Stomach (tissue), 9 donors: Measurements from ENCODE around the gene TNK2. TPM values are rescaled to one million over a fixed set of nuclear protein-coding genes. Genes with fewer than 3 reads are reported as not detected.
"Not testable (repeated sequence)": the region's sequence is repeated elsewhere in the genome, so short reads cannot be mapped to it uniquely, and the experiment has no call there.

Source experiments
- DNase-seq, 2 donors: peaks; one replicate each; pipeline versions ENCODE4 v3.0.0 to v3.0.0-alpha.2; 2013 to 2019
- H3K27ac ChIP-seq, 5 donors: fragments of 200-600 bp in 4 of 5; sonication (generic) in 4 of 5; one replicate each; pipeline ENCODE4 v1.5.1; 2013 to 2019; ENCODE audit warnings: mild to moderate bottlenecking in 1 of 5, moderate library complexity in 1 of 5
- H3K27me3 ChIP-seq, 3 donors: fragments of 200-600 bp; sonication (generic); one replicate each; pipeline ENCODE4 v1.5.1; 2017 to 2019; ENCODE audit warnings: mixed run types in 1 of 3
- H3K36me3 ChIP-seq, 4 donors: fragments of 200-600 bp; sonication (generic); 1 replicate in 3 of 4; 2 replicates in 1 of 4; pipeline ENCODE4 v1.5.1; 2016 to 2019
- H3K4me1 ChIP-seq, 4 donors: fragments of 200-600 bp; sonication (generic); one replicate each; pipeline ENCODE4 v1.5.1; 2016 to 2019
- H3K4me3 ChIP-seq, 4 donors: fragments of 200-600 bp; sonication (generic) in 3 of 4; one replicate each; pipeline ENCODE4 v1.5.1; 2016 to 2019; ENCODE audit warnings: mild to moderate bottlenecking in 1 of 4
- H3K9me3 ChIP-seq, 4 donors: fragments of 200-600 bp; sonication (generic); one replicate each; pipeline ENCODE4 v1.5.1; 2016 to 2019
- EP300 ChIP-seq: sonication (generic); formaldehyde crosslinking; IDR thresholded peaks from one replicate; pipeline ENCODE4 v1.6.1; 2017; ENCODE audit warnings: antibody characterized with exemption
- POLR2A ChIP-seq, 4 donors: fragments of 450-650 bp; IDR thresholded peaks; one replicate each; pipeline ENCODE4 v1.6.1; 2016; ENCODE audit warnings: antibody characterized with exemption in 4 of 4, control low read depth in 2 of 4, mild to moderate bottlenecking in 1 of 4, moderate library complexity in 1 of 4
- POLR2AphosphoS5 ChIP-seq, 3 donors: sonication (generic); formaldehyde crosslinking; IDR thresholded peaks; one replicate each; pipeline ENCODE4 v1.6.1; 2016; ENCODE audit warnings: antibody characterized with exemption in 3 of 3
- WGBS, 5 donors: extraction: QIAGEN DNeasy Blood & Tissue Kit in 3 of 5; methylation state at CpG; one replicate each; pipeline versions ENCODE4 v1.1.5 to v1.1.7; 2013 to 2018; 5-methylcytosine and 5-hydroxymethylcytosine counted together
- intact Hi-C: fragments of 100-400 bp; cut with DNase I; formaldehyde crosslinking; loops from one replicate; pipeline ENCODE4 v1.15.1; 2023; ENCODE audit warnings: low total_unique reads
- polyA plus RNA-seq, 3 donors: library from polyadenylated mRNA; stranded (reverse); fragments of 200-250 nt; gene quantifications; one replicate each; pipeline ENCODE4 v1.2.3, GENCODE V29; 2013
- total RNA-seq, 5 donors: library from RNA; depleted of rRNA; stranded (reverse); fragments of >200 nt; gene quantifications; one replicate each; pipeline versions ENCODE4 v1.1.0 to v1.2.3, GENCODE V29; 2014 to 2016
- TF ChIP-seq, protein P1 (sequence below), 7 experiments: fragments of 450-650 bp in 4 of 7; fragments of 200-600 bp in 3 of 7; sonication (generic) in 3 of 7; IDR thresholded peaks; one replicate each; pipeline ENCODE4 v1.5.1; 2016 to 2019; ENCODE audit warnings: antibody characterized with exemption in 7 of 7, control low read depth in 2 of 7, mild to moderate bottlenecking in 1 of 7
- donor health status: healthy with polysubstance abuse.
- donor health status: Bipolar disorder and iron deficiency.
- donor health status: healthy.

TNK2 gene
- total and polyA plus RNA-seq, 8 donors, result 6.1 to 431 (median 38.6) TPM

- peak in 1 of 2 donors; percentile 57 for DNase-seq
- Histone ChIP-seq H3K4me1 (peaks cover 36 to 83% (median 42%) of the 10 kb centered on the region in 4 donors), H3K27ac (peak overlapping the region; percentile 19 to 85 (median 82)), H3K27me3 (no peaks in the 10 kb centered on the region), H3K9me3 (no peaks in the 10 kb centered on the region), H3K4me3 (peak overlapping the region; percentile 72 to 95 (median 80)), H3K36me3 (no peaks in the 10 kb centered on the region)
- WGBS, 5 donors, result 29 to 43% (median 38%) methylated on average over 17 of the region's 17 CpGs
- intact Hi-C loops, result loop anchor here (5.0 kb wide), 1 partner anchor 39 kb away; no protein-coding TSS in a partner anchor
- TF ChIP-seq, protein P1, sequence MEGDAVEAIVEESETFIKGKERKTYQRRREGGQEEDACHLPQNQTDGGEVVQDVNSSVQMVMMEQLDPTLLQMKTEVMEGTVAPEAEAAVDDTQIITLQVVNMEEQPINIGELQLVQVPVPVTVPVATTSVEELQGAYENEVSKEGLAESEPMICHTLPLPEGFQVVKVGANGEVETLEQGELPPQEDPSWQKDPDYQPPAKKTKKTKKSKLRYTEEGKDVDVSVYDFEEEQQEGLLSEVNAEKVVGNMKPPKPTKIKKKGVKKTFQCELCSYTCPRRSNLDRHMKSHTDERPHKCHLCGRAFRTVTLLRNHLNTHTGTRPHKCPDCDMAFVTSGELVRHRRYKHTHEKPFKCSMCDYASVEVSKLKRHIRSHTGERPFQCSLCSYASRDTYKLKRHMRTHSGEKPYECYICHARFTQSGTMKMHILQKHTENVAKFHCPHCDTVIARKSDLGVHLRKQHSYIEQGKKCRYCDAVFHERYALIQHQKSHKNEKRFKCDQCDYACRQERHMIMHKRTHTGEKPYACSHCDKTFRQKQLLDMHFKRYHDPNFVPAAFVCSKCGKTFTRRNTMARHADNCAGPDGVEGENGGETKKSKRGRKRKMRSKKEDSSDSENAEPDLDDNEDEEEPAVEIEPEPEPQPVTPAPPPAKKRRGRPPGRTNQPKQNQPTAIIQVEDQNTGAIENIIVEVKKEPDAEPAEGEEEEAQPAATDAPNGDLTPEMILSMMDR (IDR thresholded peaks at IDR 0.05), result no peak
- TF ChIP-seq POLR2A (IDR thresholded peaks at IDR 0.05) (no peak), POLR2AphosphoS5 (IDR thresholded peaks at IDR 0.05) (no peak), EP300 (no peak)
Measured at GRCh38 chr3:195905970-195906864, 2.1 kb downstream of the TNK2 start.

- Histone ChIP-seq H3K4me1 (peaks cover 32 to 85% (median 35%) of the 10 kb centered on the region in 4 donors), H3K27me3 (no peaks in the 10 kb centered on the region), H3K9me3 (no peaks in the 10 kb centered on the region), H3K36me3 (no peaks in the 10 kb centered on the region), H3K4me3 (no peak overlapping the region), H3K27ac (peak overlapping the region in 2 of 5 donors; percentile 29 to 80)
- 88 to 95% (median 92%) methylated on average over 4 of the region's 4 CpGs for WGBS, 5 donors
- no peak for TF ChIP-seq EP300
- no peak for TF ChIP-seq POLR2A (IDR thresholded peaks at IDR 0.05)
- TF ChIP-seq, protein P1 (IDR thresholded peaks at IDR 0.05), result no peak
- no peak for TF ChIP-seq POLR2AphosphoS5 (IDR thresholded peaks at IDR 0.05)
- intact Hi-C loops, result no loop called here
- no peak for DNase-seq
Measured at GRCh38 chr3:195904368-195904767, 4.0 kb downstream of the TNK2 start.

DNA sequence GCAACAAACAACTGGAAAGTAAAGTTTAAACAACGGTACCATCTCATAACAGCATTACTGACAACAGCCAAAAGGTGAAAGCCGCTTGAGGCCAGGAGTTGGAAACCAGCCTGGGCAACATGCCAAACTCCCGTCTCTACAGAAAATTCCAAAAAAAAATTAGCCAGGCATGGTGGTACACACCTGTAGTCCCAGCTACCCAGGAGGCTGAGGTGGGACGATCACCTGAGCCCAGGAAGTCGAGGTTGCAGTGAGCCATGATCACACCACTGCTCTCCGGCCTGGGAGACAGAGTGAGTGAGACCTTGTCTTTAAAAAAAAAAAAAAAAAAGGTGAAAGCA lies 4.4 kb downstream of the TNK2 start:
- WGBS, 5 donors, result 65 to 80% (median 75%) methylated on average over 6 of the region's 6 CpGs
- intact Hi-C loops, result no loop called here
- Histone ChIP-seq H3K9me3 (no peaks in the 10 kb centered on the region), H3K27me3 (no peaks in the 10 kb centered on the region), H3K36me3 (no peaks in the 10 kb centered on the region), H3K4me3 (no peak overlapping the region), H3K4me1 (peaks cover 32 to 85% (median 35%) of the 10 kb centered on the region in 4 donors), H3K27ac (peak overlapping the region in 2 of 5 donors; percentile 29 to 80)
- no peak for TF ChIP-seq POLR2A (IDR thresholded peaks at IDR 0.05)
- TF ChIP-seq POLR2AphosphoS5 (IDR thresholded peaks at IDR 0.05), result no peak
- no peak for TF ChIP-seq EP300
- TF ChIP-seq, protein P1 (IDR thresholded peaks at IDR 0.05), result no peak
- no peak for DNase-seq

DNA sequence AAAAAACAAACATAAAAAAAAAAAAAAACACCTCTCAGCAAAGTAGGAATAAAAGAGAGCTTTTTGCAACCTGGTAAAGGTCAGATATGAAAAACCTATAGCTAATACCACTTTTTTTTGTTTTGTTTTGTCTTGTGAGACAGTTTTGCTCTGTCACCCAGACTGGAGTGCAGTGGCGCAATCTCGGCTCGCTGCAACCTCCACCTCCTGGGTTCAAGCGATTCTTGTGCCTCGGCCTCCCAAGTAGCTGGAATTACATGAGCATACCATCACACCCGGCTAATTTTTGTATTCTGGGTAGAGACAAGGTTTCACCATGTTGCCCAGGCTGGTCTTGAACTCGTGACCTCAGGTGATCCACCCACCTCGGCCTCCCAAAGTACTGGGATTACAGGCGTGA lies 5.7 kb downstream of the TNK2 start:
- H3K4me1 ChIP-seq, result peaks cover 20 to 80% (median 25%) of the 10 kb centered on the region in 4 donors
- H3K27ac ChIP-seq, result peak overlapping the region in 2 of 5 donors; percentile 65 to 80
- DNase-seq, H3K9me3 ChIP-seq, H3K36me3 ChIP-seq, H3K4me3 ChIP-seq, intact Hi-C loops, H3K27me3 ChIP-seq: not testable (repeated sequence)
- WGBS, 5 donors, result 82 to 95% (median 89%) methylated on average over 9 of the region's 9 CpGs

DNA sequence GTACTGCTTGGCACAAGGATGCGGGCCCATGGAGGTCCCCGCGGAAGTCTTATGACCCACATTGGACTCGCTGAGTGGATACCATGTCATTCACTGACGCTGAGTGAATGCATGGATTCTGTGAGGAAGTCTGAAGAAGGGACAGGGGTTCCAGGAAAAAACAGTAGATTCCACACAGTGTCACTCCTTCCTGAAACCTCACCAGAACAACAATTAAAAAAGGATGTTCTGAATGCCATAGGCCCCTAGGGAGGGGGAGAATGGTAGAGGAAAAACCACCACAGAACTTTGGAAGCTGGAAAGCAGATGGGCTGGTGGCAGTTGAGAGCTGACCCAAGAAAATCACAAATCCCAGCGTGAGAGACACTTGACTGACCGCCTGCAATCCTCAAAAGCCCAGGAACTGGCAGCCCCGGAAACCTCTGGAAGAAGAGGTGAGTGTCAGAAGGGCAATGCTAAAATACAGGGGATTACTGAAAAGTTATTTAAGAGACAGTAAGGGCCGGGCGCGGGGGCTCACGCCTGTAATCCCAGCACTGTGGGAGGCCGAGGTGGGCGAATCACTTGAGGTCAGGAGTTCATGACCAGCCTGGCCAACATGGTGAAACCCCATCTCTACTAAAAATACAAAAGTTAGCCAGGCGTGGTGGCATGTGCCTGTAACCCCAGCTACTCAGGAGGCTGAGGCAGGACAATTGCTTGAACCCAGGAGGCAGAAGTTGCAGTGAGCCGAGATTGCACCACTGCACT lies 6.3 kb downstream of the TNK2 start:
- H3K4me3 ChIP-seq, H3K27me3 ChIP-seq, DNase-seq, H3K9me3 ChIP-seq, H3K36me3 ChIP-seq, intact Hi-C loops: not testable (repeated sequence)
- Histone ChIP-seq H3K27ac (peak overlapping the region in 2 of 5 donors; percentile 59 to 65), H3K4me1 (peaks cover 17 to 80% (median 24%) of the 10 kb centered on the region in 4 donors)
- 88 to 92% (median 90%) methylated on average over 16 of the region's 16 CpGs for WGBS, 5 donors
